ENCODE results near the gene TSHZ1.

Gene TSHZ1

GRCh38 chr18:75334869-75335268 lies 124.3 kb downstream of the TSHZ1 start:
- TF ChIP-seq, protein P1, sequence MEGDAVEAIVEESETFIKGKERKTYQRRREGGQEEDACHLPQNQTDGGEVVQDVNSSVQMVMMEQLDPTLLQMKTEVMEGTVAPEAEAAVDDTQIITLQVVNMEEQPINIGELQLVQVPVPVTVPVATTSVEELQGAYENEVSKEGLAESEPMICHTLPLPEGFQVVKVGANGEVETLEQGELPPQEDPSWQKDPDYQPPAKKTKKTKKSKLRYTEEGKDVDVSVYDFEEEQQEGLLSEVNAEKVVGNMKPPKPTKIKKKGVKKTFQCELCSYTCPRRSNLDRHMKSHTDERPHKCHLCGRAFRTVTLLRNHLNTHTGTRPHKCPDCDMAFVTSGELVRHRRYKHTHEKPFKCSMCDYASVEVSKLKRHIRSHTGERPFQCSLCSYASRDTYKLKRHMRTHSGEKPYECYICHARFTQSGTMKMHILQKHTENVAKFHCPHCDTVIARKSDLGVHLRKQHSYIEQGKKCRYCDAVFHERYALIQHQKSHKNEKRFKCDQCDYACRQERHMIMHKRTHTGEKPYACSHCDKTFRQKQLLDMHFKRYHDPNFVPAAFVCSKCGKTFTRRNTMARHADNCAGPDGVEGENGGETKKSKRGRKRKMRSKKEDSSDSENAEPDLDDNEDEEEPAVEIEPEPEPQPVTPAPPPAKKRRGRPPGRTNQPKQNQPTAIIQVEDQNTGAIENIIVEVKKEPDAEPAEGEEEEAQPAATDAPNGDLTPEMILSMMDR (IDR thresholded peaks at IDR 0.05; ENCODE audit: control extremely low read depth, extremely low read depth, low read depth, missing control alignments): no peak
- CTCF ChIA-PET: no interaction called here
- POLR2A ChIA-PET: no interaction called here
- DNase-seq (ENCODE audit: extremely low spot score): no peak

GRCh38 chr18:75335511-75335910 lies 124.9 kb downstream of the TSHZ1 start:
- DNase-seq (ENCODE audit: extremely low spot score): no peak
- ChIA-PET POLR2A (no interaction called here), CTCF (no interaction called here)
- TF ChIP-seq, protein P1 (IDR thresholded peaks at IDR 0.05; ENCODE audit: control extremely low read depth, extremely low read depth, low read depth, missing control alignments): no peak

- ChIA-PET POLR2A (no interaction called here), CTCF (no interaction called here)
- no peak for DNase-seq (ENCODE audit: extremely low spot score)
- TF ChIP-seq, protein P1 (IDR thresholded peaks at IDR 0.05; ENCODE audit: control extremely low read depth, extremely low read depth, low read depth, missing control alignments): no peak
Observed at GRCh38 chr18:75336767-75337166, 126.2 kb downstream of the TSHZ1 start.

- TF ChIP-seq, protein P1 (IDR thresholded peaks at IDR 0.05; ENCODE audit: control extremely low read depth, extremely low read depth, low read depth, missing control alignments): no peak
- ChIA-PET CTCF (no interaction called here), POLR2A (no interaction called here)
- no peak for DNase-seq (ENCODE audit: extremely low spot score)
Observed at GRCh38 chr18:75337348-75337747, 126.8 kb downstream of the TSHZ1 start.

GRCh38 chr18:75338631-75339030 lies 128.0 kb downstream of the TSHZ1 start:
- TF ChIP-seq, protein P1 (IDR thresholded peaks at IDR 0.05; ENCODE audit: control extremely low read depth, extremely low read depth, low read depth, missing control alignments): no peak
- ChIA-PET CTCF (no interaction called here), POLR2A (no interaction called here)
- no peak for DNase-seq (ENCODE audit: extremely low spot score)

All from GM10248 (cell line).